Measurements from ENCODE around the gene CEP112. TPM values are rescaled to one million over a fixed set of nuclear protein-coding genes. Genes with fewer than 3 reads are reported as not detected.

The CEP112 gene
- total and polyA plus RNA-seq, 2 of the 13 experiments (the other 11 are each of a cell fraction or from before 2014, with no cell fraction given): 1.2 to 3.4 TPM

- no peak for TF ChIP-seq ZBTB33 (CRISPR knock-in tag; IDR thresholded peaks at IDR 0.05)
- peak; percentile 88 for TF ChIP-seq STAG1 (CRISPR knock-in tag; IDR thresholded peaks at IDR 0.05)
- TF ChIP-seq SMYD3 (CRISPR knock-in tag; IDR thresholded peaks at IDR 0.05): peak; percentile 45; the same call in 1 of the 2 replicates
- no peak for TF ChIP-seq ZNF143 (CRISPR knock-in tag; IDR thresholded peaks at IDR 0.05)
- no peak for TF ChIP-seq MED13 (CRISPR knock-in tag; IDR thresholded peaks at IDR 0.05)
- TF ChIP-seq ZNF546 (CRISPR knock-in tag; conservative IDR thresholded peaks at IDR 0.05): no peak
- peak; percentile 13; the same call in 1 of the 2 replicates for TF ChIP-seq SOX5 (CRISPR knock-in tag; IDR thresholded peaks at IDR 0.05; ENCODE audit: borderline replicate concordance)
- TF ChIP-seq TMF1 (CRISPR knock-in tag; IDR thresholded peaks at IDR 0.05; ENCODE audit: low read depth): no peak
- TF ChIP-seq ZNF230 (CRISPR knock-in tag; IDR thresholded peaks at IDR 0.05): no peak
- TF ChIP-seq REPIN1 (CRISPR knock-in tag; IDR thresholded peaks at IDR 0.05; ENCODE audit: borderline replicate concordance, low read depth): peak; percentile 66; the same call in 1 of the 2 replicates
- no peak for TF ChIP-seq ZBTB3 (CRISPR knock-in tag; IDR thresholded peaks at IDR 0.05; ENCODE audit: borderline replicate concordance, low read depth)
- TF ChIP-seq POLR2AphosphoS2 (IDR thresholded peaks at IDR 0.05; ENCODE audit: low read depth, low read length): no peak
- TF ChIP-seq CTCF (CRISPR knock-in tag; IDR thresholded peaks at IDR 0.05): peak; percentile 79
- no peak for TF ChIP-seq IKZF5 (CRISPR knock-in tag; IDR thresholded peaks at IDR 0.05)
- no peak for TF ChIP-seq DNMT1 (CRISPR knock-in tag; IDR thresholded peaks at IDR 0.05)
- TF ChIP-seq CENPBD1 (CRISPR knock-in tag; IDR thresholded peaks at IDR 0.05; ENCODE audit: borderline replicate concordance, low read depth): no peak
- TF ChIP-seq ARID5B (CRISPR knock-in tag; IDR thresholded peaks at IDR 0.05): 0 out of 2 replicates have a peak, but pooled peaks have one; percentile 19
- peak; percentile 43; the same call in 1 of the 2 replicates for TF ChIP-seq KLF6 (CRISPR knock-in tag; IDR thresholded peaks at IDR 0.05)
- peak; percentile 96 for TF ChIP-seq SMC3 (IDR thresholded peaks at IDR 0.05; ENCODE audit: low read length)
Observed at GRCh38 chr17:65794572-65794971, 397.4 kb downstream of the CEP112 start (continued).

Measured in HepG2 (cell line).